ENCODE measurements around the gene CCNL2. TPM values are rescaled to one million over a fixed set of nuclear protein-coding genes. Genes with fewer than 3 reads are reported as not detected.

CCNL2 gene
- total and polyA plus RNA-seq, 2 experiments from 2014 or later, result 115 to 146 TPM

- TF ChIP-seq, protein P1, sequence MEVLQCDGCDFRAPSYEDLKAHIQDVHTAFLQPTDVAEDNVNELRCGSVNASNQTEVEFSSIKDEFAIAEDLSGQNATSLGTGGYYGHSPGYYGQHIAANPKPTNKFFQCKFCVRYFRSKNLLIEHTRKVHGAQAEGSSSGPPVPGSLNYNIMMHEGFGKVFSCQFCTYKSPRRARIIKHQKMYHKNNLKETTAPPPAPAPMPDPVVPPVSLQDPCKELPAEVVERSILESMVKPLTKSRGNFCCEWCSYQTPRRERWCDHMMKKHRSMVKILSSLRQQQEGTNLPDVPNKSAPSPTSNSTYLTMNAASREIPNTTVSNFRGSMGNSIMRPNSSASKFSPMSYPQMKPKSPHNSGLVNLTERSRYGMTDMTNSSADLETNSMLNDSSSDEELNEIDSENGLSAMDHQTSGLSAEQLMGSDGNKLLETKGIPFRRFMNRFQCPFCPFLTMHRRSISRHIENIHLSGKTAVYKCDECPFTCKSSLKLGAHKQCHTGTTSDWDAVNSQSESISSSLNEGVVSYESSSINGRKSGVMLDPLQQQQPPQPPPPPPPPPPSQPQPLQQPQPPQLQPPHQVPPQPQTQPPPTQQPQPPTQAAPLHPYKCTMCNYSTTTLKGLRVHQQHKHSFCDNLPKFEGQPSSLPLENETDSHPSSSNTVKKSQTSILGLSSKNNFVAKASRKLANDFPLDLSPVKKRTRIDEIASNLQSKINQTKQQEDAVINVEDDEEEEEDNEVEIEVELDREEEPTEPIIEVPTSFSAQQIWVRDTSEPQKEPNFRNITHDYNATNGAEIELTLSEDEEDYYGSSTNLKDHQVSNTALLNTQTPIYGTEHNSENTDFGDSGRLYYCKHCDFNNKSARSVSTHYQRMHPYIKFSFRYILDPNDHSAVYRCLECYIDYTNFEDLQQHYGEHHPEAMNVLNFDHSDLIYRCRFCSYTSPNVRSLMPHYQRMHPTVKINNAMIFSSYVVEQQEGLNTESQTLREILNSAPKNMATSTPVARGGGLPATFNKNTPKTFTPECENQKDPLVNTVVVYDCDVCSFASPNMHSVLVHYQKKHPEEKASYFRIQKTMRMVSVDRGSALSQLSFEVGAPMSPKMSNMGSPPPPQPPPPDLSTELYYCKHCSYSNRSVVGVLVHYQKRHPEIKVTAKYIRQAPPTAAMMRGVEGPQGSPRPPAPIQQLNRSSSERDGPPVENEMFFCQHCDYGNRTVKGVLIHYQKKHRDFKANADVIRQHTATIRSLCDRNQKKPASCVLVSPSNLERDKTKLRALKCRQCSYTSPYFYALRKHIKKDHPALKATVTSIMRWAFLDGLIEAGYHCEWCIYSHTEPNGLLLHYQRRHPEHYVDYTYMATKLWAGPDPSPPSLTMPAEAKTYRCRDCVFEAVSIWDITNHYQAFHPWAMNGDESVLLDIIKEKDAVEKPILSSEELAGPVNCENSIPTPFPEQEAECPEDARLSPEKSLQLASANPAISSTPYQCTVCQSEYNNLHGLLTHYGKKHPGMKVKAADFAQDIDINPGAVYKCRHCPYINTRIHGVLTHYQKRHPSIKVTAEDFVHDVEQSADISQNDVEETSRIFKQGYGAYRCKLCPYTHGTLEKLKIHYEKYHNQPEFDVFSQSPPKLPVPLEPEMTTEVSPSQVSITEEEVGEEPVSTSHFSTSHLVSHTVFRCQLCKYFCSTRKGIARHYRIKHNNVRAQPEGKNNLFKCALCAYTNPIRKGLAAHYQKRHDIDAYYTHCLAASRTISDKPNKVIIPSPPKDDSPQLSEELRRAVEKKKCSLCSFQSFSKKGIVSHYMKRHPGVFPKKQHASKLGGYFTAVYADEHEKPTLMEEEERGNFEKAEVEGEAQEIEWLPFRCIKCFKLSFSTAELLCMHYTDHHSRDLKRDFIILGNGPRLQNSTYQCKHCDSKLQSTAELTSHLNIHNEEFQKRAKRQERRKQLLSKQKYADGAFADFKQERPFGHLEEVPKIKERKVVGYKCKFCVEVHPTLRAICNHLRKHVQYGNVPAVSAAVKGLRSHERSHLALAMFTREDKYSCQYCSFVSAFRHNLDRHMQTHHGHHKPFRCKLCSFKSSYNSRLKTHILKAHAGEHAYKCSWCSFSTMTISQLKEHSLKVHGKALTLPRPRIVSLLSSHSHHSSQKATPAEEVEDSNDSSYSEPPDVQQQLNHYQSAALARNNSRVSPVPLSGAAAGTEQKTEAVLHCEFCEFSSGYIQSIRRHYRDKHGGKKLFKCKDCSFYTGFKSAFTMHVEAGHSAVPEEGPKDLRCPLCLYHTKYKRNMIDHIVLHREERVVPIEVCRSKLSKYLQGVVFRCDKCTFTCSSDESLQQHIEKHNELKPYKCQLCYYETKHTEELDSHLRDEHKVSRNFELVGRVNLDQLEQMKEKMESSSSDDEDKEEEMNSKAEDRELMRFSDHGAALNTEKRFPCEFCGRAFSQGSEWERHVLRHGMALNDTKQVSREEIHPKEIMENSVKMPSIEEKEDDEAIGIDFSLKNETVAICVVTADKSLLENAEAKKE (CRISPR knock-in tag; IDR thresholded peaks at IDR 0.05), result no peak
These were observed 18.3 kb downstream of the CCNL2 start (continued) for GRCh38 chr1:1380860-1381259.

GRCh38 chr1:1377540-1378205, 21.5 kb downstream of the CCNL2 start:
- no peak for ATAC-seq
- Histone ChIP-seq H2AFZ (no peak overlapping the region), H3K36me3 (ENCODE audit: insufficient read depth) (no peaks in the 10 kb centered on the region), H3K9me2 (ENCODE audit: insufficient read depth) (no peaks in the 10 kb centered on the region), H3K4me1 (ENCODE audit: insufficient read depth) (peaks cover 9% of the 10 kb centered on the region), H3F3A (replicated peaks; ENCODE audit: low read depth) (peaks cover 13% of the 10 kb centered on the region), H3K4me2 (no peak overlapping the region), H3K27ac (ENCODE audit: low read depth) (no peak overlapping the region), H3K27me3 (ENCODE audit: insufficient read depth) (no peaks in the 10 kb centered on the region), H4K20me1 (replicated peaks; ENCODE audit: insufficient read depth) (peaks cover 7% of the 10 kb centered on the region), H3K4me3 (no peak overlapping the region), H3K79me2 (replicated peaks; ENCODE audit: insufficient read depth) (peaks cover 21% of the 10 kb centered on the region)
- peaks cover 5% of the 10 kb centered on the region for H3K27me3 Mint-ChIP-seq (ENCODE audit: insufficient read depth, low read depth, poor library complexity)
- peaks cover 7% of the 10 kb centered on the region for H3K4me1 Mint-ChIP-seq
- no peak overlapping the region for H3K4me3 Mint-ChIP-seq
- peaks cover 9% of the 10 kb centered on the region; the same call in 2 of the 3 replicates for H3K36me3 Mint-ChIP-seq (ENCODE audit: low read depth)
- DNase-seq (ENCODE audit: low spot score), result no peak
- no peak overlapping the region for H3K27ac Mint-ChIP-seq
- H3K9me3 Mint-ChIP-seq, result no peaks in the 10 kb centered on the region; the same call in 1 of the 3 replicates
- TF ChIP-seq ZNF114 (CRISPR knock-in tag; IDR thresholded peaks at IDR 0.05) (no peak), CREB1 (CRISPR knock-in tag; IDR thresholded peaks at IDR 0.05; ENCODE audit: low read depth) (no peak), NANOG (IDR thresholded peaks at IDR 0.05; ENCODE audit: borderline replicate concordance) (no peak)
- TF ChIP-seq, protein P2, sequence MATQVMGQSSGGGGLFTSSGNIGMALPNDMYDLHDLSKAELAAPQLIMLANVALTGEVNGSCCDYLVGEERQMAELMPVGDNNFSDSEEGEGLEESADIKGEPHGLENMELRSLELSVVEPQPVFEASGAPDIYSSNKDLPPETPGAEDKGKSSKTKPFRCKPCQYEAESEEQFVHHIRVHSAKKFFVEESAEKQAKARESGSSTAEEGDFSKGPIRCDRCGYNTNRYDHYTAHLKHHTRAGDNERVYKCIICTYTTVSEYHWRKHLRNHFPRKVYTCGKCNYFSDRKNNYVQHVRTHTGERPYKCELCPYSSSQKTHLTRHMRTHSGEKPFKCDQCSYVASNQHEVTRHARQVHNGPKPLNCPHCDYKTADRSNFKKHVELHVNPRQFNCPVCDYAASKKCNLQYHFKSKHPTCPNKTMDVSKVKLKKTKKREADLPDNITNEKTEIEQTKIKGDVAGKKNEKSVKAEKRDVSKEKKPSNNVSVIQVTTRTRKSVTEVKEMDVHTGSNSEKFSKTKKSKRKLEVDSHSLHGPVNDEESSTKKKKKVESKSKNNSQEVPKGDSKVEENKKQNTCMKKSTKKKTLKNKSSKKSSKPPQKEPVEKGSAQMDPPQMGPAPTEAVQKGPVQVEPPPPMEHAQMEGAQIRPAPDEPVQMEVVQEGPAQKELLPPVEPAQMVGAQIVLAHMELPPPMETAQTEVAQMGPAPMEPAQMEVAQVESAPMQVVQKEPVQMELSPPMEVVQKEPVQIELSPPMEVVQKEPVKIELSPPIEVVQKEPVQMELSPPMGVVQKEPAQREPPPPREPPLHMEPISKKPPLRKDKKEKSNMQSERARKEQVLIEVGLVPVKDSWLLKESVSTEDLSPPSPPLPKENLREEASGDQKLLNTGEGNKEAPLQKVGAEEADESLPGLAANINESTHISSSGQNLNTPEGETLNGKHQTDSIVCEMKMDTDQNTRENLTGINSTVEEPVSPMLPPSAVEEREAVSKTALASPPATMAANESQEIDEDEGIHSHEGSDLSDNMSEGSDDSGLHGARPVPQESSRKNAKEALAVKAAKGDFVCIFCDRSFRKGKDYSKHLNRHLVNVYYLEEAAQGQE (IDR thresholded peaks at IDR 0.05; ENCODE audit: unreplicated experiment), result no peak
- TF ChIP-seq, protein P3, sequence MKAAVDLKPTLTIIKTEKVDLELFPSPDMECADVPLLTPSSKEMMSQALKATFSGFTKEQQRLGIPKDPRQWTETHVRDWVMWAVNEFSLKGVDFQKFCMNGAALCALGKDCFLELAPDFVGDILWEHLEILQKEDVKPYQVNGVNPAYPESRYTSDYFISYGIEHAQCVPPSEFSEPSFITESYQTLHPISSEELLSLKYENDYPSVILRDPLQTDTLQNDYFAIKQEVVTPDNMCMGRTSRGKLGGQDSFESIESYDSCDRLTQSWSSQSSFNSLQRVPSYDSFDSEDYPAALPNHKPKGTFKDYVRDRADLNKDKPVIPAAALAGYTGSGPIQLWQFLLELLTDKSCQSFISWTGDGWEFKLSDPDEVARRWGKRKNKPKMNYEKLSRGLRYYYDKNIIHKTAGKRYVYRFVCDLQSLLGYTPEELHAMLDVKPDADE (IDR thresholded peaks at IDR 0.05), result no peak
- TF ChIP-seq, protein P4, sequence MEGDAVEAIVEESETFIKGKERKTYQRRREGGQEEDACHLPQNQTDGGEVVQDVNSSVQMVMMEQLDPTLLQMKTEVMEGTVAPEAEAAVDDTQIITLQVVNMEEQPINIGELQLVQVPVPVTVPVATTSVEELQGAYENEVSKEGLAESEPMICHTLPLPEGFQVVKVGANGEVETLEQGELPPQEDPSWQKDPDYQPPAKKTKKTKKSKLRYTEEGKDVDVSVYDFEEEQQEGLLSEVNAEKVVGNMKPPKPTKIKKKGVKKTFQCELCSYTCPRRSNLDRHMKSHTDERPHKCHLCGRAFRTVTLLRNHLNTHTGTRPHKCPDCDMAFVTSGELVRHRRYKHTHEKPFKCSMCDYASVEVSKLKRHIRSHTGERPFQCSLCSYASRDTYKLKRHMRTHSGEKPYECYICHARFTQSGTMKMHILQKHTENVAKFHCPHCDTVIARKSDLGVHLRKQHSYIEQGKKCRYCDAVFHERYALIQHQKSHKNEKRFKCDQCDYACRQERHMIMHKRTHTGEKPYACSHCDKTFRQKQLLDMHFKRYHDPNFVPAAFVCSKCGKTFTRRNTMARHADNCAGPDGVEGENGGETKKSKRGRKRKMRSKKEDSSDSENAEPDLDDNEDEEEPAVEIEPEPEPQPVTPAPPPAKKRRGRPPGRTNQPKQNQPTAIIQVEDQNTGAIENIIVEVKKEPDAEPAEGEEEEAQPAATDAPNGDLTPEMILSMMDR (conservative IDR thresholded peaks at IDR 0.05; ENCODE audit: low read depth in 2 of 2), result no peak
